Effector memory CD4-positive, alpha-beta T cell (primary cell): ENCODE data around the gene MRPL10.

Source experiments
- DNase-seq, 3 donors: peaks; one replicate each; pipeline ENCODE4 v3.0.0-alpha.2; 2020
- H3K27ac ChIP-seq: 2 replicates; pipeline ENCODE4 v1.7.0; 2013; ENCODE audit warnings: mild to moderate bottlenecking, low read length, moderate library complexity; ENCODE audit not compliant: insufficient read depth, poor library complexity, severe bottlenecking
- H3K27me3 ChIP-seq: replicated peaks from 2 replicates; pipeline ENCODE4 v1.7.0; 2013; ENCODE audit warnings: mild to moderate bottlenecking, low read length; ENCODE audit not compliant: insufficient read depth, control insufficient read depth, poor library complexity, severe bottlenecking
- H3K36me3 ChIP-seq: 2 replicates; pipeline ENCODE4 v1.7.0; 2013; ENCODE audit warnings: mild to moderate bottlenecking, low read length, moderate library complexity; ENCODE audit not compliant: control insufficient read depth, insufficient read depth
- H3K4me1 ChIP-seq: 2 replicates; pipeline ENCODE4 v1.7.0; 2013; ENCODE audit warnings: low read length, mild to moderate bottlenecking; ENCODE audit not compliant: control insufficient read depth, insufficient read depth, poor library complexity, severe bottlenecking
- H3K4me3 ChIP-seq: 2 replicates; pipeline ENCODE4 v1.7.0; 2013; ENCODE audit warnings: low read length, low read depth, mild to moderate bottlenecking; ENCODE audit not compliant: insufficient read depth, poor library complexity, severe bottlenecking
- H3K9me3 ChIP-seq: 2 replicates; pipeline ENCODE4 v1.7.0; 2013; ENCODE audit warnings: mild to moderate bottlenecking, low read length, moderate library complexity; ENCODE audit not compliant: control insufficient read depth

Gene MRPL10

GRCh38 chr17:47872019-47872650, 40.8 kb upstream of the MRPL10 start:
- peaks cover 23% of the 10 kb centered on the region for H3K27me3 ChIP-seq

GRCh38 chr17:47871048-47871447, 39.7 kb upstream of the MRPL10 start:
- H3K4me1 ChIP-seq, result no peaks in the 10 kb centered on the region
- H3K9me3 ChIP-seq, result no peaks in the 10 kb centered on the region
- no peak overlapping the region for H3K4me3 ChIP-seq
- H3K27me3 ChIP-seq, result peaks cover 23% of the 10 kb centered on the region
- H3K27ac ChIP-seq, result no peak overlapping the region
- no peak for DNase-seq
- no peaks in the 10 kb centered on the region for H3K36me3 ChIP-seq

More at GRCh38 chr17:47872019-47872650, 40.8 kb upstream of the MRPL10 start:
- Histone ChIP-seq H3K4me1 (no peaks in the 10 kb centered on the region), H3K36me3 (no peaks in the 10 kb centered on the region), H3K27ac (no peak overlapping the region), H3K4me3 (no peak overlapping the region), H3K9me3 (no peaks in the 10 kb centered on the region)
- DNase-seq, result no peak

GRCh38 chr17:47870056-47870455, 38.7 kb upstream of the MRPL10 start:
- Histone ChIP-seq H3K9me3 (no peaks in the 10 kb centered on the region), H3K27ac (no peak overlapping the region), H3K27me3 (peaks cover 23% of the 10 kb centered on the region), H3K4me3 (no peak overlapping the region), H3K4me1 (no peaks in the 10 kb centered on the region), H3K36me3 (no peaks in the 10 kb centered on the region)
- DNase-seq, result no peak

GRCh38 chr17:47869114-47869513, 37.8 kb upstream of the MRPL10 start:
- H3K4me1 ChIP-seq, result no peaks in the 10 kb centered on the region
- no peak overlapping the region for H3K27ac ChIP-seq
- no peaks in the 10 kb centered on the region for H3K36me3 ChIP-seq
- no peak for DNase-seq
- no peak overlapping the region for H3K4me3 ChIP-seq
- H3K9me3 ChIP-seq, result no peaks in the 10 kb centered on the region
- H3K27me3 ChIP-seq, result peaks cover 23% of the 10 kb centered on the region

- DNase-seq, result no peak
- Histone ChIP-seq H3K36me3 (no peaks in the 10 kb centered on the region), H3K27me3 (peaks cover 14% of the 10 kb centered on the region), H3K27ac (no peak overlapping the region), H3K9me3 (no peaks in the 10 kb centered on the region), H3K4me1 (no peaks in the 10 kb centered on the region), H3K4me3 (no peak overlapping the region)
Observed at GRCh38 chr17:47867813-47868533, 36.6 kb upstream of the MRPL10 start.

GRCh38 chr17:47866941-47867340, 35.6 kb upstream of the MRPL10 start:
- no peak for DNase-seq
- no peaks in the 10 kb centered on the region for H3K9me3 ChIP-seq
- no peak overlapping the region for H3K27ac ChIP-seq
- no peak overlapping the region for H3K4me3 ChIP-seq
- H3K27me3 ChIP-seq, result peaks cover 5% of the 10 kb centered on the region
- no peaks in the 10 kb centered on the region for H3K4me1 ChIP-seq
- no peaks in the 10 kb centered on the region for H3K36me3 ChIP-seq

- Histone ChIP-seq H3K4me1 (no peaks in the 10 kb centered on the region), H3K9me3 (no peaks in the 10 kb centered on the region), H3K27ac (no peak overlapping the region), H3K4me3 (no peak overlapping the region), H3K27me3 (no peaks in the 10 kb centered on the region), H3K36me3 (no peaks in the 10 kb centered on the region)
- DNase-seq, result no peak
Observed at GRCh38 chr17:47864791-47865216, 33.5 kb upstream of the MRPL10 start.

- no peaks in the 10 kb centered on the region for H3K4me1 ChIP-seq
- H3K9me3 ChIP-seq, result no peaks in the 10 kb centered on the region
- H3K27ac ChIP-seq, result no peak overlapping the region
- DNase-seq, result no peak
- H3K4me3 ChIP-seq, result no peak overlapping the region
- no peaks in the 10 kb centered on the region for H3K36me3 ChIP-seq
- H3K27me3 ChIP-seq, result no peaks in the 10 kb centered on the region
Observed at GRCh38 chr17:47862621-47863440, 31.5 kb upstream of the MRPL10 start.

GRCh38 chr17:47860386-47860785, 29.0 kb upstream of the MRPL10 start:
- DNase-seq, result no peak
- no peaks in the 10 kb centered on the region for H3K27me3 ChIP-seq
- no peak overlapping the region for H3K4me3 ChIP-seq
- H3K27ac ChIP-seq, result no peak overlapping the region
- no peaks in the 10 kb centered on the region for H3K4me1 ChIP-seq
- H3K9me3 ChIP-seq, result no peaks in the 10 kb centered on the region
- no peaks in the 10 kb centered on the region for H3K36me3 ChIP-seq
